SK-N-SH (cell line): ENCODE data around the gene DHRSX. TPM values are rescaled to one million over a fixed set of nuclear protein-coding genes. Genes with fewer than 3 reads are reported as not detected.

Source experiments
- CTCF ChIA-PET: fragments of 300-600, 350-600 bp; formaldehyde crosslinking; extraction: SDS; loops from one replicate; lab custom pipeline; 2021; lab: Yijun Ruan, JAX
- POLR2A ChIA-PET: fragments of 350-600 bp; sonication (Branson Sonifier 250); formaldehyde crosslinking; extraction: SDS; loops from one replicate; lab custom pipeline; 2020; ENCODE audit warnings: antibody characterized with exemption, inconsistent platforms; lab: Yijun Ruan, JAX
- DNase-seq: peaks from one replicate; pipeline ENCODE4 v3.0.0; 2012
- H2AFZ ChIP-seq: fragments of 200-600 bp; sonication (generic); 2 replicates; pipeline ENCODE4 v1.8.1; 2016; ENCODE audit warnings: antibody characterized with exemption, mild to moderate bottlenecking, low read depth
- H3F3A ChIP-seq: fragments of 200-600 bp; sonication (generic); replicated peaks from 2 replicates; pipeline ENCODE3; 2016; ENCODE audit warnings: antibody characterized with exemption, mild to moderate bottlenecking; ENCODE audit not compliant: insufficient read depth
- H3K27ac ChIP-seq, 2 experiments: fragments of 200-500 bp in 1 of 2; fragments of 200-600 bp in 1 of 2; sonication (Bioruptor generic) in 1 of 2; sonication (generic), shearing (Covaris generic) in 1 of 2; 2 replicates each; pipeline versions ENCODE4 v1.5.1 to v1.6.1; 2014 to 2016; ENCODE audit warnings: low read depth in 2 of 2, inconsistent platforms in 1 of 2, low read length in 1 of 2, mild to moderate bottlenecking in 1 of 2, mixed read lengths in 1 of 2
- H3K27me3 ChIP-seq: fragments of 200-600 bp; sonication (generic), shearing (Covaris generic); 2 replicates; pipeline ENCODE4 v1.6.1; 2016; ENCODE audit warnings: mixed run types; ENCODE audit not compliant: insufficient read depth
- H3K36me3 ChIP-seq, 2 experiments: fragments of 200-500 bp in 1 of 2; fragments of 200-600 bp in 1 of 2; sonication (Bioruptor generic) in 1 of 2; sonication (generic) in 1 of 2; replicated peaks in 1 of 2; 2 replicates each; pipeline versions ENCODE3 to v1.5.1; 2014 to 2016; ENCODE audit warnings: low read length in 1 of 2, mild to moderate bottlenecking in 1 of 2; ENCODE audit not compliant: insufficient read depth in 2 of 2, control insufficient read depth in 1 of 2
- H3K4me1 ChIP-seq, 2 experiments: fragments of 200-500 bp in 1 of 2; fragments of 200-600 bp in 1 of 2; sonication (Bioruptor generic) in 1 of 2; sonication (generic), shearing (Covaris generic) in 1 of 2; 2 replicates each; pipeline versions ENCODE4 v1.5.1 to v1.6.1; 2014 to 2016; ENCODE audit warnings: low read depth in 1 of 2, low read length in 1 of 2, mixed run types in 1 of 2; ENCODE audit not compliant: insufficient read depth in 2 of 2, control insufficient read depth in 1 of 2
- H3K4me2 ChIP-seq: fragments of 200-600 bp; sonication (generic), shearing (Covaris generic); 2 replicates; pipeline ENCODE4 v1.6.1; 2017; ENCODE audit warnings: mixed run types
- H3K4me3 ChIP-seq, 2 experiments: fragments of 200-500 bp in 1 of 2; fragments of 200-600 bp in 1 of 2; sonication (Bioruptor generic) in 1 of 2; sonication (generic), shearing (Covaris generic) in 1 of 2; 2 replicates each; pipeline versions ENCODE4 v1.5.1 to v1.8.1; 2014 to 2016; ENCODE audit warnings: low read depth in 2 of 2, inconsistent platforms in 1 of 2, low read length in 1 of 2, mild to moderate bottlenecking in 1 of 2, mixed read lengths in 1 of 2, moderate library complexity in 1 of 2
- H3K79me2 ChIP-seq: fragments of 200-600 bp; sonication (generic); 2 replicates; pipeline ENCODE4 v1.8.1; 2017; ENCODE audit warnings: mild to moderate bottlenecking; ENCODE audit not compliant: insufficient read depth
- H3K9ac ChIP-seq: fragments of 200-600 bp; sonication (generic); 2 replicates; pipeline ENCODE4 v1.6.1; 2017; ENCODE audit warnings: mixed run types
- H3K9me2 ChIP-seq: fragments of 200-600 bp; sonication (generic); 2 replicates; pipeline ENCODE4 v1.6.1; 2017; ENCODE audit warnings: mixed run types
- H3K9me3 ChIP-seq: fragments of 200-600 bp; sonication (generic); 2 replicates; pipeline ENCODE4 v1.6.1; 2017; ENCODE audit warnings: mixed run types, mild to moderate bottlenecking, moderate library complexity
- H4K20me1 ChIP-seq: fragments of 200-600 bp; sonication (generic); 2 replicates; pipeline ENCODE4 v1.6.1; 2017; ENCODE audit warnings: mild to moderate bottlenecking, mixed run types; ENCODE audit not compliant: insufficient read depth
- CTCF ChIP-seq: fragments of 200-600 bp; sonication (generic); IDR thresholded peaks from 2 replicates; pipeline ENCODE4 v1.6.1; 2017; ENCODE audit warnings: antibody characterized with exemption, mild to moderate bottlenecking, moderate library complexity
- EP300 ChIP-seq, 2 experiments: IDR thresholded peaks; 2 replicates each; pipeline versions ENCODE4 v1.4.0 to v1.6.1; 2012; ENCODE audit warnings: borderline replicate concordance in 1 of 2, low read depth in 1 of 2, low read length in 1 of 2
- EZH2phosphoT487 ChIP-seq: fragments of 200-600 bp; sonication (generic); IDR thresholded peaks from 2 replicates; pipeline ENCODE4 v1.6.1; 2017; ENCODE audit warnings: low read depth, mixed run types, mild to moderate bottlenecking, antibody characterized with exemption, moderate library complexity, borderline replicate concordance
- FOSL2 ChIP-seq: IDR thresholded peaks from 2 replicates; pipeline ENCODE4 v1.4.0; 2012; ENCODE audit warnings: low read depth, mild to moderate bottlenecking, moderate library complexity, borderline replicate concordance
- GABPA ChIP-seq: IDR thresholded peaks from 2 replicates; pipeline ENCODE4 v1.4.0; 2012; ENCODE audit warnings: low read depth, mild to moderate bottlenecking
- IRF3 ChIP-seq: fragments of 150-350 bp; IDR thresholded peaks from 2 replicates; pipeline ENCODE4 v1.6.1; 2016; ENCODE audit warnings: mild to moderate bottlenecking, low read depth, low read length
- NFIC ChIP-seq: IDR thresholded peaks from 2 replicates; pipeline ENCODE4 v1.4.0; 2012; ENCODE audit warnings: borderline replicate concordance
- RAD21 ChIP-seq: IDR thresholded peaks from 2 replicates; pipeline ENCODE4 v1.6.1; 2012; ENCODE audit warnings: mild to moderate bottlenecking, low read length
- REST ChIP-seq: IDR thresholded peaks from 2 replicates; pipeline ENCODE4 v1.6.1; 2012; ENCODE audit warnings: mild to moderate bottlenecking, low read depth, low read length, moderate library complexity
- SIN3A ChIP-seq: IDR thresholded peaks from 2 replicates; pipeline ENCODE4 v1.6.1; 2012; ENCODE audit warnings: low read depth, mild to moderate bottlenecking, low read length, moderate library complexity, borderline replicate concordance
- SMC3 ChIP-seq: IDR thresholded peaks from 2 replicates; pipeline ENCODE4 v1.6.1; 2012; ENCODE audit warnings: low read depth, low read length, improper control_type of control experiment
- TAF1 ChIP-seq: IDR thresholded peaks from 2 replicates; pipeline ENCODE4 v1.6.1; 2012; ENCODE audit warnings: low read depth, mild to moderate bottlenecking, low read length, moderate library complexity, borderline replicate concordance
- TCF12 ChIP-seq: IDR thresholded peaks from 2 replicates; pipeline ENCODE4 v1.4.0; 2012
- USF2 ChIP-seq: fragments of 150-350 bp; IDR thresholded peaks from 2 replicates; pipeline ENCODE4 v1.6.1; 2017; ENCODE audit warnings: antibody characterized with exemption, low read length, low read depth, borderline replicate concordance
- ZBTB33 ChIP-seq: IDR thresholded peaks from 2 replicates; pipeline ENCODE4 v1.4.0; 2012; ENCODE audit warnings: low read depth, borderline replicate concordance
- WGBS: methylation state at CpG from one replicate; pipeline ENCODE4 v1.1.6; 2017; ENCODE audit warnings: low lambda C conversion rate; 5-methylcytosine and 5-hydroxymethylcytosine counted together
- polyA plus RNA-seq, 3 experiments: library from polyadenylated mRNA; depleted of rRNA; stranded (reverse); fragments of >200 nt; gene quantifications; 2 replicates each; pipeline ENCODE4 v1.2.3, GENCODE V29; 2012

Gene DHRSX
- polyA plus RNA-seq, 1 of the 3 experiments (the other 2 are of a cell fraction) = 34.3 TPM

- CTCF ChIA-PET = no interaction called here
- Histone ChIP-seq H3K9me3 (0 out of 2 replicates have a peak, but pooled peaks cover 4% of the 10 kb centered on the region), H3K79me2 (no peaks in the 10 kb centered on the region), H3K4me1 (no peaks in the 10 kb centered on the region), H3K27ac (no peak overlapping the region), H3K36me3 (no peaks in the 10 kb centered on the region), H3K4me2 (no peak overlapping the region), H2AFZ (no peak overlapping the region), H3K9me2 (no peaks in the 10 kb centered on the region), H3K27me3 (no peaks in the 10 kb centered on the region)
- 95% methylated on average over 3 of the region's 3 CpGs for WGBS
- no peak for TF ChIP-seq FOSL2
- no peak for TF ChIP-seq USF2
- no peak for TF ChIP-seq REST
- TF ChIP-seq NFIC = no peak
- no peak for TF ChIP-seq SMC3
- no peak for TF ChIP-seq EP300 (IDR thresholded peaks at IDR 0.05; ENCODE audit: borderline replicate concordance in 1 of 2, low read depth in 1 of 2, low read length in 1 of 2)
- no peak for TF ChIP-seq ZBTB33
- no peak for TF ChIP-seq EZH2phosphoT487
- no peak for TF ChIP-seq CTCF
- TF ChIP-seq GABPA = no peak
- TF ChIP-seq TCF12 = no peak
- no peak for TF ChIP-seq SIN3A
- TF ChIP-seq TAF1 = no peak
- TF ChIP-seq RAD21 = no peak
- TF ChIP-seq IRF3 = no peak
- TF ChIP-seq, all 33 proteins: peak for 0
- no peak overlapping the region for H3K4me3 ChIP-seq
- H3F3A ChIP-seq = no peaks in the 10 kb centered on the region
- POLR2A ChIA-PET = no interaction called here
- H3K9ac ChIP-seq = no peak overlapping the region
- no peak for DNase-seq
- H4K20me1 ChIP-seq = 0 out of 2 replicates have a peak, but pooled peaks cover 3% of the 10 kb centered on the region
Observed at GRCh38 chrX:2284133-2284532, 216.6 kb downstream of the DHRSX start.
